HepG2 (cell line): ENCODE data around the gene CEP57L1. TPM values are rescaled to one million over a fixed set of nuclear protein-coding genes. Genes with fewer than 3 reads are reported as not detected.

Experiments
- ATAC-seq: fragments of 200-7000 bp; cut with Tn5 transposase; 3 replicates; pipeline ENCODE4 v1.9.1; 2020; ENCODE audit warnings: mild to moderate bottlenecking, moderate library complexity
- BruUV-seq: library from RNA; stranded (reverse); fragments of 400-500 nt; replicated peaks from 2 replicates; lab custom pipeline; 2021; lab: Mats Ljungman, UMichigan
- CTCF ChIA-PET: fragments of 300-600 bp; formaldehyde crosslinking; extraction: SDS; loops from one replicate; lab custom pipeline; 2021; ENCODE audit warnings: low total read pairs, inconsistent platforms, low intra/inter-chr PET ratio; lab: Yijun Ruan, JAX
- POLR2A ChIA-PET: fragments of 350-600 bp; sonication (Branson Sonifier 250); formaldehyde crosslinking; loops from one replicate; lab custom pipeline; 2020; ENCODE audit warnings: antibody characterized with exemption, inconsistent platforms; lab: Yijun Ruan, JAX
- DNase-seq: peaks from one replicate; pipeline ENCODE4 v3.0.0-alpha.2; 2015; ENCODE audit warnings: low spot score
- FAIRE-seq: peaks from 3 replicates; lab custom pipeline; 2011; peaks lifted over from hg19 to GRCh38; lab: Jason Lieb, UNC
- H2AFZ ChIP-seq: one replicate; pipeline ENCODE4 v1.6.1; 2011; ENCODE audit warnings: low read length, inconsistent platforms
- H3K27ac ChIP-seq: fragments of 300-600 bp; 3 replicates; pipeline ENCODE4 v1.8.0; 2011; ENCODE audit warnings: mixed run types, mild to moderate bottlenecking, mixed read lengths, low read length, inconsistent platforms; ENCODE audit not compliant: insufficient read depth; ENCODE audit errors: extremely low read length
- H3K27me3 ChIP-seq, 2 experiments: fragments of 200-600 bp in 1 of 2; 2 replicates in 1 of 2; 3 replicates in 1 of 2; pipeline versions ENCODE4 v1.6.0 to v1.8.0; 2011; ENCODE audit warnings: low read length in 2 of 2, mild to moderate bottlenecking in 2 of 2, moderate library complexity in 2 of 2, inconsistent platforms in 1 of 2; ENCODE audit not compliant: insufficient read depth in 2 of 2, control insufficient read depth in 1 of 2
- H3K36me3 ChIP-seq, 2 experiments: fragments of 200-600 bp in 1 of 2; replicated peaks in 1 of 2; 2 replicates in 1 of 2; 3 replicates in 1 of 2; pipeline versions ENCODE4 v1.5.1 to v1.8.0; 2011; ENCODE audit warnings: low read length in 2 of 2, inconsistent platforms in 1 of 2; ENCODE audit not compliant: insufficient read depth in 2 of 2, control insufficient read depth in 1 of 2
- H3K4me1 ChIP-seq: 2 replicates; pipeline ENCODE4 v1.5.1; 2012; ENCODE audit warnings: low read length, inconsistent platforms; ENCODE audit not compliant: insufficient read depth
- H3K4me2 ChIP-seq: 2 replicates; pipeline ENCODE4 v1.6.0; 2011; ENCODE audit warnings: low read depth, low read length, inconsistent platforms
- H3K4me3 ChIP-seq, 3 experiments: fragments of 200-600 bp in 1 of 3; sonication (generic), shearing (Covaris generic) in 1 of 3; replicated peaks in 1 of 3; 2 replicates each; pipeline ENCODE4 v1.5.1; 2011 to 2016; ENCODE audit warnings: low read length in 3 of 3, inconsistent platforms in 2 of 3, low read depth in 2 of 3, mild to moderate bottlenecking in 2 of 3, control low read depth in 1 of 3, mixed read lengths in 1 of 3; ENCODE audit not compliant: insufficient read depth in 1 of 3
- H3K79me2 ChIP-seq: one replicate; pipeline ENCODE4 v1.6.1; 2011; ENCODE audit warnings: low read length, inconsistent platforms; ENCODE audit not compliant: insufficient read depth
- H3K9ac ChIP-seq: 2 replicates; pipeline ENCODE4 v1.6.0; 2011; ENCODE audit warnings: mild to moderate bottlenecking, low read depth, low read length, inconsistent platforms; ENCODE audit not compliant: insufficient read depth
- H3K9me3 ChIP-seq: 2 replicates; pipeline ENCODE4 v1.5.1; 2012; ENCODE audit warnings: mild to moderate bottlenecking, low read length
- H4K20me1 ChIP-seq: 2 replicates; pipeline ENCODE4 v1.6.0; 2011; ENCODE audit warnings: inconsistent platforms, mild to moderate bottlenecking, low read length, moderate library complexity; ENCODE audit not compliant: insufficient read depth
- ETV6 ChIP-seq: sonication (generic); formaldehyde crosslinking; conservative IDR thresholded peaks from 2 replicates; pipeline ENCODE4 v1.4.0; 2020; ENCODE audit warnings: missing genetic modification reagents
- GABPA ChIP-seq, 2 experiments: IDR thresholded peaks; 2 replicates each; pipeline ENCODE4 v1.6.1; 2011 to 2016; ENCODE audit warnings: low read depth in 2 of 2, low read length in 1 of 2, missing biosample characterization in 1 of 2, missing genetic modification characterization in 1 of 2
- RCOR2 ChIP-seq: IDR thresholded peaks from 2 replicates; pipeline ENCODE4 v1.6.1; 2016; ENCODE audit warnings: missing biosample characterization, missing genetic modification reagents
- RFXAP ChIP-seq: sonication (generic); formaldehyde crosslinking; IDR thresholded peaks from 2 replicates; pipeline ENCODE4 v1.4.0; 2020; ENCODE audit warnings: missing genetic modification reagents, borderline replicate concordance
- SOX13 ChIP-seq, 3 experiments: fragments of 450-650 bp in 1 of 3; sonication (generic) in 1 of 3; formaldehyde crosslinking in 1 of 3; IDR thresholded peaks in 2 of 3; conservative IDR thresholded peaks in 1 of 3; 2 replicates each; pipeline versions ENCODE4 v1.5.0 to v1.6.1; 2016 to 2020; ENCODE audit warnings: antibody characterized with exemption in 1 of 3, mild to moderate bottlenecking in 1 of 3, missing compliant biosample characterization in 1 of 3, missing genetic modification reagents in 1 of 3, moderate library complexity in 1 of 3
- TBL1XR1 ChIP-seq: fragments of 150-350 bp; IDR thresholded peaks from 2 replicates; pipeline ENCODE4 v1.6.1; 2014; ENCODE audit warnings: borderline replicate concordance, low read length; ENCODE audit not compliant: partially characterized antibody
- ZBTB1 ChIP-seq: sonication (generic); formaldehyde crosslinking; IDR thresholded peaks from 2 replicates; pipeline ENCODE4 v1.4.0; 2020; ENCODE audit warnings: missing genetic modification reagents, borderline replicate concordance
- ZBTB38 ChIP-seq: sonication (generic); formaldehyde crosslinking; IDR thresholded peaks from 2 replicates; pipeline ENCODE4 v1.5.1; 2020; ENCODE audit warnings: mild to moderate bottlenecking, missing genetic modification reagents
- ZSCAN21 ChIP-seq: sonication (generic); formaldehyde crosslinking; IDR thresholded peaks from 2 replicates; pipeline ENCODE4 v1.8.0; 2022; ENCODE audit warnings: mild to moderate bottlenecking, missing genetic modification reagents, moderate library complexity, borderline replicate concordance
- WGBS: methylation state at CpG from one replicate; pipeline ENCODE4 v1.1.6; 2017; ENCODE audit warnings: low lambda C conversion rate; 5-methylcytosine and 5-hydroxymethylcytosine counted together
- in situ Hi-C: cut with HindIII; loops from 2 replicates; pipeline ENCODE4 v1.10.0; 2017; ENCODE audit warnings: low pct_unique_long_range_greater_than_20kb; ENCODE audit not compliant: extremely low pct_ligation_motif_present
- intact Hi-C: fragments of 100-400 bp; cut with micrococcal nuclease; formaldehyde crosslinking; loops from one replicate; pipeline ENCODE4 v1.10.0; 2022; ENCODE audit not compliant: unreplicated experiment
- polyA plus RNA-seq, 8 experiments: library from polyadenylated mRNA; depleted of rRNA in 3 of 8; stranded (reverse) in 7 of 8; unstranded in 1 of 8; fragments of >200 nt; fragmentation: Illumina TruSeq in 4 of 8; extraction: Trizol in 4 of 8; gene quantifications; 2 replicates each; pipeline versions ENCODE4 v1.2.1 to v1.2.3, GENCODE V29; 2011 to 2016; ENCODE audit warnings: low read depth in 4 of 8, missing spikeins in 1 of 8, mixed read lengths in 1 of 8; ENCODE audit not compliant: insufficient read depth in 1 of 8
- total RNA-seq, 5 experiments: library from RNA; depleted of rRNA; stranded (reverse); fragments of >200 nt; fragmentation: Illumina TruSeq; extraction: Trizol; gene quantifications; 2 replicates each; pipeline ENCODE4 v1.2.3, GENCODE V29; 2016; ENCODE audit warnings: low read depth in 1 of 5
- TF ChIP-seq, protein P1 (sequence below): IDR thresholded peaks from 2 replicates; pipeline ENCODE4 v1.6.1; 2016; ENCODE audit warnings: missing compliant biosample characterization, missing genetic modification reagents, borderline replicate concordance

Gene CEP57L1
- total and polyA plus RNA-seq, 2 of the 13 experiments (the other 11 are each of a cell fraction or from before 2014, with no cell fraction given): 7.7 to 15.5 TPM

GRCh38 chr6:109062216-109062615 lies 33.1 kb upstream of the CEP57L1 start:
- intact Hi-C loops: no loop called here
- CTCF ChIA-PET: no interaction called here
- DNase-seq: no peak
- no peak overlapping the region for H3K9ac ChIP-seq
- 95% methylated on average over 5 of the region's 5 CpGs for WGBS
- no peaks in the 10 kb centered on the region for H3K27me3 ChIP-seq
- H2AFZ ChIP-seq: no peak overlapping the region
- no peak for FAIRE-seq
- POLR2A ChIA-PET: no interaction called here
- no peaks in the 10 kb centered on the region for H3K79me2 ChIP-seq
- TF ChIP-seq, protein P1, sequence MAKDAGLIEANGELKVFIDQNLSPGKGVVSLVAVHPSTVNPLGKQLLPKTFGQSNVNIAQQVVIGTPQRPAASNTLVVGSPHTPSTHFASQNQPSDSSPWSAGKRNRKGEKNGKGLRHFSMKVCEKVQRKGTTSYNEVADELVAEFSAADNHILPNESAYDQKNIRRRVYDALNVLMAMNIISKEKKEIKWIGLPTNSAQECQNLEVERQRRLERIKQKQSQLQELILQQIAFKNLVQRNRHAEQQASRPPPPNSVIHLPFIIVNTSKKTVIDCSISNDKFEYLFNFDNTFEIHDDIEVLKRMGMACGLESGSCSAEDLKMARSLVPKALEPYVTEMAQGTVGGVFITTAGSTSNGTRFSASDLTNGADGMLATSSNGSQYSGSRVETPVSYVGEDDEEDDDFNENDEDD (CRISPR knock-in tag): no peak
- TF ChIP-seq TBL1XR1 (no peak), SOX13 (IDR thresholded peaks at IDR 0.05) (no peak), SOX13 (CRISPR knock-in tag; conservative IDR thresholded peaks at IDR 0.05 in 1 of 2, IDR thresholded peaks at IDR 0.05 in 1 of 2) (no peak), ZSCAN21 (no peak), RFXAP (CRISPR knock-in tag) (no peak), ETV6 (CRISPR knock-in tag) (no peak)
- H3K27ac ChIP-seq: no peak overlapping the region
- no peak overlapping the region for H3K4me3 ChIP-seq
- no peak overlapping the region for H3K4me2 ChIP-seq
- in situ Hi-C loops: no loop called here
- no peaks in the 10 kb centered on the region for H4K20me1 ChIP-seq
- peaks cover 16% of the 10 kb centered on the region for H3K4me1 ChIP-seq
- ATAC-seq: no peak
- no TSS peak for BruUV-seq
- H3K36me3 ChIP-seq: no peaks in the 10 kb centered on the region
- no peaks in the 10 kb centered on the region for H3K9me3 ChIP-seq

- Histone ChIP-seq H3K27ac (no peak overlapping the region), H3K4me1 (peaks cover 20% of the 10 kb centered on the region), H3K4me2 (no peak overlapping the region), H2AFZ (no peak overlapping the region), H3K9me3 (no peaks in the 10 kb centered on the region), H3K79me2 (no peaks in the 10 kb centered on the region), H3K36me3 (no peaks in the 10 kb centered on the region), H4K20me1 (no peaks in the 10 kb centered on the region)
- FAIRE-seq (no peak), DNase-seq (no peak), ATAC-seq (no peak)
- intact Hi-C loops (no loop called here), in situ Hi-C loops (no loop called here)
- no TSS peak for BruUV-seq
- CTCF ChIA-PET: no interaction called here
- no peak for TF ChIP-seq GABPA (IDR thresholded peaks at IDR 0.05; ENCODE audit: low read depth, low read length)
- no peak for TF ChIP-seq GABPA (CRISPR knock-in tag; IDR thresholded peaks at IDR 0.05; ENCODE audit: low read depth)
- no peak for TF ChIP-seq RCOR2
- TF ChIP-seq ZBTB38 (CRISPR knock-in tag): no peak
- TF ChIP-seq ZBTB1 (CRISPR knock-in tag): no peak
- TF ChIP-seq, all 625 proteins: peak for 0
- 93% methylated on average over 4 of the region's 4 CpGs for WGBS
- H3K27me3 ChIP-seq: no peaks in the 10 kb centered on the region
- H3K9ac ChIP-seq: no peak overlapping the region
- H3K4me3 ChIP-seq: no peak overlapping the region
- POLR2A ChIA-PET: no interaction called here
Observed at GRCh38 chr6:109062767-109063352, 32.4 kb upstream of the CEP57L1 start.
